LNCaP clone FGC (cell line): ENCODE data around the gene TUBB4A.

Experiments
- DNase-seq: peaks from one replicate; pipeline ENCODE4 v3.0.0-alpha.2; 2011; ENCODE audit warnings: low read depth
- H3K4me3 ChIP-seq: 2 replicates; pipeline ENCODE4 v1.5.1; 2011; ENCODE audit warnings: mild to moderate bottlenecking, low read depth, low read length, control low read depth
- CTCF ChIP-seq: IDR thresholded peaks from 2 replicates; pipeline ENCODE4 v1.5.1; 2012; ENCODE audit warnings: mild to moderate bottlenecking; ENCODE audit not compliant: control insufficient read depth, insufficient read depth; ENCODE audit errors: extremely low read depth

TUBB4A gene

GRCh38 chr19:6473647-6474046 lies 28.5 kb downstream of the TUBB4A start:
- no peak for TF ChIP-seq CTCF
- no peak for DNase-seq
- H3K4me3 ChIP-seq, result no peak overlapping the region

- DNase-seq, result no peak
- no peak overlapping the region for H3K4me3 ChIP-seq
- TF ChIP-seq CTCF, result no peak
These were observed 29.4 kb downstream of the TUBB4A start for GRCh38 chr19:6472713-6473112.

- DNase-seq, result no peak
- no peak overlapping the region for H3K4me3 ChIP-seq
- TF ChIP-seq CTCF, result no peak
These were observed 31.0 kb downstream of the TUBB4A start for GRCh38 chr19:6471076-6471475.

- H3K4me3 ChIP-seq, result no peak overlapping the region
- DNase-seq, result no peak
- TF ChIP-seq CTCF, result no peak
These were observed 31.9 kb downstream of the TUBB4A start for GRCh38 chr19:6470173-6470572.

GRCh38 chr19:6467384-6467783 lies 34.7 kb downstream of the TUBB4A start:
- DNase-seq, result no peak
- TF ChIP-seq CTCF, result no peak
- no peak overlapping the region for H3K4me3 ChIP-seq

GRCh38 chr19:6466526-6467248 lies 35.4 kb downstream of the TUBB4A start:
- no peak overlapping the region for H3K4me3 ChIP-seq
- no peak for TF ChIP-seq CTCF
- DNase-seq, result no peak

- no peak overlapping the region for H3K4me3 ChIP-seq
- TF ChIP-seq CTCF, result no peak
- DNase-seq, result no peak
These were observed 36.4 kb downstream of the TUBB4A start for GRCh38 chr19:6465663-6466062.
